H9 (cell line): ENCODE data around the gene KLLN. TPM values are rescaled to one million over a fixed set of nuclear protein-coding genes. Genes with fewer than 3 reads are reported as not detected.

Experiments
- DNase-seq: peaks from one replicate; pipeline ENCODE4 v3.0.0-alpha.2; 2017
- H2AFZ ChIP-seq: one replicate; pipeline ENCODE4 v1.6.1; 2013; ENCODE audit warnings: mild to moderate bottlenecking, low read length, control low read depth, moderate library complexity
- H2AK5ac ChIP-seq: 2 replicates; pipeline ENCODE4 v1.6.1; 2013; ENCODE audit warnings: low read length, control low read depth, mixed read lengths; ENCODE audit not compliant: insufficient read length
- H2BK120ac ChIP-seq: one replicate; pipeline ENCODE4 v1.6.1; 2013; ENCODE audit warnings: low read depth, mild to moderate bottlenecking, low read length, control low read depth, inconsistent platforms; ENCODE audit not compliant: poor library complexity, severe bottlenecking
- H2BK12ac ChIP-seq: 2 replicates; pipeline ENCODE4 v1.6.1; 2013; ENCODE audit warnings: low read length, control low read depth, mixed read lengths, low read depth; ENCODE audit not compliant: insufficient read length
- H2BK15ac ChIP-seq: 2 replicates; pipeline ENCODE4 v1.6.1; 2013; ENCODE audit warnings: low read depth, low read length, control low read depth
- H2BK20ac ChIP-seq: one replicate; pipeline ENCODE4 v1.6.1; 2013; ENCODE audit warnings: low read depth, mild to moderate bottlenecking, low read length, control low read depth, inconsistent platforms; ENCODE audit not compliant: poor library complexity, severe bottlenecking
- H2BK5ac ChIP-seq: 2 replicates; pipeline ENCODE4 v1.6.1; 2013; ENCODE audit warnings: low read length, control low read depth, mixed read lengths; ENCODE audit not compliant: insufficient read length
- H3K14ac ChIP-seq: 2 replicates; pipeline ENCODE4 v1.6.1; 2013; ENCODE audit warnings: low read length, control low read depth; ENCODE audit not compliant: insufficient read depth
- H3K18ac ChIP-seq: 2 replicates; pipeline ENCODE4 v1.6.1; 2013; ENCODE audit warnings: low read depth, mild to moderate bottlenecking, mixed read lengths, low read length, control low read depth; ENCODE audit not compliant: insufficient read length
- H3K23ac ChIP-seq: 2 replicates; pipeline ENCODE4 v1.6.1; 2013; ENCODE audit warnings: low read length, control low read depth, mixed read lengths, low read depth; ENCODE audit not compliant: insufficient read length
- H3K23me2 ChIP-seq: 2 replicates; pipeline ENCODE4 v1.6.1; 2013; ENCODE audit warnings: low read depth, mild to moderate bottlenecking, mixed read lengths, low read length, control low read depth; ENCODE audit not compliant: insufficient read length, poor library complexity, severe bottlenecking
- H3K27ac ChIP-seq: 2 replicates; pipeline ENCODE4 v1.5.1; 2013; ENCODE audit warnings: low read length, control low read depth, mixed read lengths, low read depth; ENCODE audit not compliant: insufficient read length
- H3K27me3 ChIP-seq: 2 replicates; pipeline ENCODE4 v1.6.1; 2013; ENCODE audit warnings: low read length, control low read depth, inconsistent platforms; ENCODE audit not compliant: insufficient read depth
- H3K4ac ChIP-seq: 2 replicates; pipeline ENCODE4 v1.6.1; 2013; ENCODE audit warnings: low read depth, mild to moderate bottlenecking, control low read depth, inconsistent platforms, low read length, moderate library complexity
- H3K4me1 ChIP-seq: 2 replicates; pipeline ENCODE4 v1.6.1; 2013; ENCODE audit warnings: low read length, control low read depth, inconsistent platforms; ENCODE audit not compliant: insufficient read depth
- H3K4me2 ChIP-seq: 2 replicates; pipeline ENCODE4 v1.6.1; 2013; ENCODE audit warnings: low read length, control low read depth, mixed read lengths; ENCODE audit not compliant: insufficient read length, insufficient read depth
- H3K56ac ChIP-seq: 2 replicates; pipeline ENCODE4 v1.6.1; 2013; ENCODE audit warnings: low read depth, mild to moderate bottlenecking, mixed read lengths, low read length, control low read depth; ENCODE audit not compliant: insufficient read length
- H3K79me1 ChIP-seq: 2 replicates; pipeline ENCODE4 v1.6.1; 2013; ENCODE audit warnings: low read depth, mild to moderate bottlenecking, moderate library complexity, low read length, control low read depth, inconsistent platforms; ENCODE audit not compliant: insufficient read depth, poor library complexity, severe bottlenecking
- H3K79me2 ChIP-seq: 2 replicates; pipeline ENCODE4 v1.6.1; 2013; ENCODE audit warnings: low read length, control low read depth, inconsistent platforms; ENCODE audit not compliant: insufficient read depth
- H3K9ac ChIP-seq: 2 replicates; pipeline ENCODE4 v1.6.1; 2013; ENCODE audit warnings: low read length, control low read depth, mixed read lengths; ENCODE audit not compliant: insufficient read length; ENCODE audit errors: extremely low read depth
- H3K9me3 ChIP-seq: one replicate; pipeline ENCODE4 v1.6.1; 2013; ENCODE audit warnings: low read depth, low read length, inconsistent platforms; ENCODE audit not compliant: control insufficient read depth
- H3T11ph ChIP-seq: one replicate; pipeline ENCODE4 v1.6.1; 2013; ENCODE audit warnings: mild to moderate bottlenecking, low read length, control low read depth, inconsistent platforms
- H4K20me1 ChIP-seq: one replicate; pipeline ENCODE4 v1.6.1; 2013; ENCODE audit not compliant: control insufficient read depth, insufficient read length, insufficient read depth
- H4K5ac ChIP-seq: 2 replicates; pipeline ENCODE4 v1.6.1; 2013; ENCODE audit warnings: low read depth, mild to moderate bottlenecking, mixed read lengths, low read length, control low read depth; ENCODE audit not compliant: insufficient read length
- H4K8ac ChIP-seq: replicated peaks from 2 replicates; pipeline ENCODE4 v1.6.1; 2013; ENCODE audit warnings: low read length, control low read depth, mixed read lengths, low read depth; ENCODE audit not compliant: insufficient read length
- H4K91ac ChIP-seq: 2 replicates; pipeline ENCODE4 v1.6.1; 2013; ENCODE audit warnings: low read depth, mild to moderate bottlenecking, moderate library complexity, mixed read lengths, low read length, control low read depth; ENCODE audit not compliant: insufficient read length
- H3K27ac Mint-ChIP-seq, 3 experiments: 2 replicates in 2 of 3; 3 replicates in 1 of 3; pipeline ENCODE4 v1.8.0; 2020 to 2021; ENCODE audit warnings: mixed read lengths in 3 of 3, mild to moderate bottlenecking in 1 of 3, moderate library complexity in 1 of 3
- H3K27me3 Mint-ChIP-seq: 2 replicates; pipeline ENCODE4 v1.8.0; 2021; ENCODE audit warnings: low read depth, mild to moderate bottlenecking, moderate library complexity, mixed read lengths
- H3K36me3 Mint-ChIP-seq, 3 experiments: 2 replicates in 2 of 3; 3 replicates in 1 of 3; pipeline ENCODE4 v1.8.0; 2020 to 2021; ENCODE audit warnings: low read depth in 3 of 3, mixed read lengths in 3 of 3; ENCODE audit not compliant: insufficient read depth in 1 of 3
- H3K4me1 Mint-ChIP-seq, 2 experiments: 2 replicates each; pipeline ENCODE4 v1.8.0; 2020; ENCODE audit warnings: mixed read lengths in 2 of 2
- H3K4me3 Mint-ChIP-seq, 2 experiments: 2 replicates in 1 of 2; 3 replicates in 1 of 2; pipeline ENCODE4 v1.8.0; 2020 to 2021; ENCODE audit warnings: mild to moderate bottlenecking in 2 of 2, mixed read lengths in 2 of 2, moderate library complexity in 1 of 2
- H3K9me3 Mint-ChIP-seq, 2 experiments: 2 replicates in 1 of 2; 3 replicates in 1 of 2; pipeline ENCODE4 v1.8.0; 2020; ENCODE audit warnings: mild to moderate bottlenecking in 2 of 2, mixed read lengths in 2 of 2, moderate library complexity in 1 of 2
- total RNA-seq: library from RNA; stranded (reverse); gene quantifications from 2 replicates; pipeline ENCODE4 v1.2.1, GENCODE V29; 2021
- TF ChIP-seq, protein P1 (sequence below): fragments of 200-600 bp; sonication (generic); conservative IDR thresholded peaks from 3 replicates; pipeline ENCODE4 v1.8.0; 2021; ENCODE audit warnings: antibody characterized with exemption, mild to moderate bottlenecking

The KLLN gene
- total RNA-seq, 1 experiment from 2014 or later, result 0.79 TPM

DNA sequence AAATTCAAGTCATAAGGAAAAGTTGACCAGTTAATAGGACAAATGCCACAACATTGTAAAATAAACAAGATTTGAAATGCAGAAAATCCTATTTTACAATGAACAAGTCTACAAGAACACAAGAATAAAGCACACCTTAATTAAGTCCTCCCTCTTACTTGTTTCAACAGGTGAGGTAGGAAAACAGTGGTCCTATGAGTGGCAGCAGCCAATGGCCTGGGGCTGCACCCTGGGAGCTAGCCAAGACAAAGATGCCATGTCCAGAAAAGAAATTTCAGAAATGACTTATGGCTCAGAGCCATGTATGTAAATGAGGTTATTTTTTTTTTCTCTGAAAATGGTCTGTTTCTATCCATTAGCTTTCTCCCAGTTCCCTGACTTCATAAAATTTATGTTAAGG, 14.3 kb downstream of the KLLN start:
- Histone ChIP-seq H2BK20ac (no peak overlapping the region), H3K9ac (no peak overlapping the region), H3K56ac (no peak overlapping the region), H3K9me3 (no peaks in the 10 kb centered on the region), H3K27me3 (no peaks in the 10 kb centered on the region), H3K79me2 (no peaks in the 10 kb centered on the region), H3K23ac (no peak overlapping the region), H2AFZ (no peak overlapping the region), H3K27ac (no peak overlapping the region), H3K23me2 (no peaks in the 10 kb centered on the region), H3T11ph (no peak overlapping the region), H2AK5ac (no peak overlapping the region), H4K8ac (no peak overlapping the region), H3K4ac (no peak overlapping the region), H2BK120ac (no peak overlapping the region), H3K18ac (no peak overlapping the region), H2BK12ac (no peak overlapping the region), H2BK15ac (no peak overlapping the region), H3K14ac (no peak overlapping the region), H2BK5ac (no peak overlapping the region), H3K4me2 (no peak overlapping the region), H4K5ac (no peak overlapping the region), H4K20me1 (no peaks in the 10 kb centered on the region), H3K79me1 (no peaks in the 10 kb centered on the region), H4K91ac (no peak overlapping the region), H3K4me1 (no peaks in the 10 kb centered on the region)
- DNase-seq, result no peak
- TF ChIP-seq, protein P1, sequence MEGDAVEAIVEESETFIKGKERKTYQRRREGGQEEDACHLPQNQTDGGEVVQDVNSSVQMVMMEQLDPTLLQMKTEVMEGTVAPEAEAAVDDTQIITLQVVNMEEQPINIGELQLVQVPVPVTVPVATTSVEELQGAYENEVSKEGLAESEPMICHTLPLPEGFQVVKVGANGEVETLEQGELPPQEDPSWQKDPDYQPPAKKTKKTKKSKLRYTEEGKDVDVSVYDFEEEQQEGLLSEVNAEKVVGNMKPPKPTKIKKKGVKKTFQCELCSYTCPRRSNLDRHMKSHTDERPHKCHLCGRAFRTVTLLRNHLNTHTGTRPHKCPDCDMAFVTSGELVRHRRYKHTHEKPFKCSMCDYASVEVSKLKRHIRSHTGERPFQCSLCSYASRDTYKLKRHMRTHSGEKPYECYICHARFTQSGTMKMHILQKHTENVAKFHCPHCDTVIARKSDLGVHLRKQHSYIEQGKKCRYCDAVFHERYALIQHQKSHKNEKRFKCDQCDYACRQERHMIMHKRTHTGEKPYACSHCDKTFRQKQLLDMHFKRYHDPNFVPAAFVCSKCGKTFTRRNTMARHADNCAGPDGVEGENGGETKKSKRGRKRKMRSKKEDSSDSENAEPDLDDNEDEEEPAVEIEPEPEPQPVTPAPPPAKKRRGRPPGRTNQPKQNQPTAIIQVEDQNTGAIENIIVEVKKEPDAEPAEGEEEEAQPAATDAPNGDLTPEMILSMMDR, result no peak
- peaks cover 8 to 10% of the 10 kb centered on the region in 2 experiments for H3K4me1 Mint-ChIP-seq
- H3K27me3 Mint-ChIP-seq, result no peaks in the 10 kb centered on the region
- H3K36me3 Mint-ChIP-seq, result no peaks in the 10 kb centered on the region
- H3K9me3 Mint-ChIP-seq, result no peaks in the 10 kb centered on the region
- H3K27ac Mint-ChIP-seq, result no peak overlapping the region
- H3K4me3 Mint-ChIP-seq, result no peak overlapping the region
